Neural cell (in vitro differentiated cells): ENCODE results near the gene GLYATL1. TPM values are rescaled to one million over a fixed set of nuclear protein-coding genes. Genes with fewer than 3 reads are reported as not detected.

Experiments used
- H2AFZ ChIP-seq: fragments of 200-600, 300-800 bp; sonication (generic), shearing (Covaris generic); 2 replicates; pipeline ENCODE4 v1.6.0; 2014; ENCODE audit warnings: low read depth, mild to moderate bottlenecking, antibody characterized with exemption, low read length, moderate library complexity
- H3F3A ChIP-seq: fragments of 200-600 bp; shearing (Covaris generic); 2 replicates; pipeline ENCODE4 v1.6.1; 2016; ENCODE audit warnings: mild to moderate bottlenecking, moderate library complexity, mixed read lengths, antibody characterized with exemption, low read length; ENCODE audit not compliant: insufficient read depth, poor library complexity, severe bottlenecking
- H3K27ac ChIP-seq: fragments of 200-600, 300-800 bp; sonication (generic), shearing (Covaris generic); 2 replicates; pipeline ENCODE4 v1.5.1; 2014; ENCODE audit warnings: mild to moderate bottlenecking, low read length, moderate library complexity
- H3K27me3 ChIP-seq: fragments of 300-800, 200-600 bp; sonication (generic), shearing (Covaris generic); 2 replicates; pipeline ENCODE4 v1.6.0; 2014; ENCODE audit warnings: mild to moderate bottlenecking, low read depth, low read length, moderate library complexity; ENCODE audit not compliant: insufficient read depth
- H3K36me3 ChIP-seq: fragments of 300-800, 200-600 bp; sonication (generic), shearing (Covaris generic); 2 replicates; pipeline ENCODE4 v1.5.1; 2014; ENCODE audit warnings: mild to moderate bottlenecking, antibody characterized with exemption, low read length, moderate library complexity; ENCODE audit not compliant: insufficient read depth
- H3K4me2 ChIP-seq: fragments of 300-800, 200-600 bp; sonication (generic), shearing (Covaris generic); 2 replicates; pipeline ENCODE4 v1.6.0; 2014; ENCODE audit warnings: mild to moderate bottlenecking, low read length
- H3K4me3 ChIP-seq: fragments of 300-800, 200-600 bp; sonication (generic), shearing (Covaris generic); 2 replicates; pipeline ENCODE4 v1.5.1; 2014; ENCODE audit warnings: mild to moderate bottlenecking, low read length, moderate library complexity
- H3K79me2 ChIP-seq: fragments of 200-600 bp; shearing (Covaris generic); replicated peaks from 2 replicates; pipeline ENCODE4 v1.6.0; 2014; ENCODE audit warnings: mild to moderate bottlenecking, low read length, moderate library complexity; ENCODE audit not compliant: insufficient read depth
- H3K9ac ChIP-seq: fragments of 300-800, 200-600 bp; sonication (generic), shearing (Covaris generic); 2 replicates; pipeline ENCODE4 v1.6.1; 2016; ENCODE audit warnings: mild to moderate bottlenecking, low read length, mixed read lengths
- H3K9me2 ChIP-seq: fragments of 200-600 bp; shearing (Covaris generic); 2 replicates; pipeline ENCODE4 v1.6.1; 2016; ENCODE audit warnings: mild to moderate bottlenecking, low read length, mixed read lengths; ENCODE audit not compliant: insufficient read depth
- H3K9me3 ChIP-seq: fragments of 200-600, 300-800 bp; sonication (generic), shearing (Covaris generic); 2 replicates; pipeline ENCODE4 v1.6.1; 2016; ENCODE audit warnings: mild to moderate bottlenecking, mixed run types, low read length, moderate library complexity, mixed read lengths
- H4K20me1 ChIP-seq: fragments of 200-600 bp; shearing (Covaris generic); 2 replicates; pipeline ENCODE4 v1.6.1; 2016; ENCODE audit warnings: mild to moderate bottlenecking, mixed run types; ENCODE audit not compliant: insufficient read depth
- CTCF ChIP-seq: fragments of 450-650 bp; IDR thresholded peaks from 2 replicates; pipeline ENCODE4 v1.5.1; 2014; ENCODE audit warnings: antibody characterized with exemption, mild to moderate bottlenecking, moderate library complexity; ENCODE audit not compliant: poor library complexity, severe bottlenecking
- EP300 ChIP-seq: fragments of 450-650 bp; conservative IDR thresholded peaks from 2 replicates; pipeline ENCODE4 v1.6.1; 2014; ENCODE audit warnings: antibody characterized with exemption, mild to moderate bottlenecking, moderate library complexity; ENCODE audit not compliant: poor library complexity, severe bottlenecking
- EZH2 ChIP-seq: fragments of 200-600, 300-800 bp; shearing (Covaris generic), sonication (generic); IDR thresholded peaks from 2 replicates; pipeline ENCODE4 v1.6.1; 2014; ENCODE audit warnings: antibody characterized with exemption, low read length, borderline replicate concordance, mild to moderate bottlenecking; ENCODE audit not compliant: insufficient read depth, poor library complexity, severe bottlenecking
- MXI1 ChIP-seq: fragments of 450-650 bp; conservative IDR thresholded peaks from 2 replicates; pipeline ENCODE4 v1.6.1; 2014; ENCODE audit warnings: antibody characterized with exemption, mild to moderate bottlenecking; ENCODE audit not compliant: poor library complexity, severe bottlenecking
- POLR2AphosphoS5 ChIP-seq: IDR thresholded peaks from 2 replicates; pipeline ENCODE4 v1.6.1; 2012
- RAD21 ChIP-seq: fragments of 450-650 bp; conservative IDR thresholded peaks from 2 replicates; pipeline ENCODE4 v1.6.1; 2014; ENCODE audit warnings: antibody characterized with exemption, mild to moderate bottlenecking, moderate library complexity
- REST ChIP-seq: IDR thresholded peaks from 2 replicates; pipeline ENCODE4 v1.6.1; 2012; ENCODE audit warnings: borderline replicate concordance
- SMC3 ChIP-seq: fragments of 450-650 bp; conservative IDR thresholded peaks from 2 replicates; pipeline ENCODE4 v1.6.1; 2014; ENCODE audit warnings: antibody characterized with exemption, mild to moderate bottlenecking, moderate library complexity; ENCODE audit not compliant: poor library complexity
- TAF1 ChIP-seq: IDR thresholded peaks from 2 replicates; pipeline ENCODE4 v1.6.1; 2012; ENCODE audit warnings: low read depth
- polyA plus RNA-seq: library from polyadenylated mRNA; depleted of rRNA; stranded (reverse); fragments of >200 nt; gene quantifications from 2 replicates; pipeline ENCODE4 v1.2.3, GENCODE V29; 2014

Gene GLYATL1
- polyA plus RNA-seq, 1 donor from 2014 or later, result 0.84 TPM

GRCh38 chr11:58905721-58906547, 33.4 kb upstream of the GLYATL1 start:
- no peaks in the 10 kb centered on the region for H4K20me1 ChIP-seq
- no peaks in the 10 kb centered on the region for H3K79me2 ChIP-seq
- H2AFZ ChIP-seq, result no peak overlapping the region
- no peak overlapping the region for H3K4me2 ChIP-seq
- H3K27me3 ChIP-seq, result no peaks in the 10 kb centered on the region
- H3K9ac ChIP-seq, result no peak overlapping the region
- no peaks in the 10 kb centered on the region for H3K9me2 ChIP-seq
- H3K27ac ChIP-seq, result peak overlapping the region; percentile 79
- TF ChIP-seq POLR2AphosphoS5 (peak; percentile 60), CTCF (peak; percentile 51), MXI1 (peak; percentile 70), REST (peak; percentile 53), EZH2 (no peak), RAD21 (no peak)
- no peaks in the 10 kb centered on the region for H3K9me3 ChIP-seq
- peak overlapping the region; percentile 93 for H3K4me3 ChIP-seq
- no peaks in the 10 kb centered on the region for H3K36me3 ChIP-seq
- H3F3A ChIP-seq, result no peaks in the 10 kb centered on the region

GRCh38 chr11:58907780-58908179, 31.5 kb upstream of the GLYATL1 start:
- no peaks in the 10 kb centered on the region for H3K79me2 ChIP-seq
- no peaks in the 10 kb centered on the region for H3F3A ChIP-seq
- no peak overlapping the region for H2AFZ ChIP-seq
- no peaks in the 10 kb centered on the region for H3K27me3 ChIP-seq
- TF ChIP-seq REST (no peak), TAF1 (no peak), RAD21 (no peak), POLR2AphosphoS5 (no peak), SMC3 (no peak), MXI1 (no peak), EP300 (no peak), EZH2 (no peak), CTCF (no peak)
- H4K20me1 ChIP-seq, result no peaks in the 10 kb centered on the region
- H3K4me2 ChIP-seq, result no peak overlapping the region
- H3K9ac ChIP-seq, result no peak overlapping the region
- no peak overlapping the region for H3K27ac ChIP-seq
- H3K9me3 ChIP-seq, result no peaks in the 10 kb centered on the region
- H3K36me3 ChIP-seq, result no peaks in the 10 kb centered on the region
- H3K9me2 ChIP-seq, result no peaks in the 10 kb centered on the region
- H3K4me3 ChIP-seq, result no peak overlapping the region
